NK-92 (cell line): ENCODE results near the gene TRDN.

Source experiments
- DNase-seq: peaks from one replicate; lab custom pipeline; 2025; ENCODE audit not compliant: unreplicated experiment; lab: John Stamatoyannopoulos, UW

TRDN gene

DNA sequence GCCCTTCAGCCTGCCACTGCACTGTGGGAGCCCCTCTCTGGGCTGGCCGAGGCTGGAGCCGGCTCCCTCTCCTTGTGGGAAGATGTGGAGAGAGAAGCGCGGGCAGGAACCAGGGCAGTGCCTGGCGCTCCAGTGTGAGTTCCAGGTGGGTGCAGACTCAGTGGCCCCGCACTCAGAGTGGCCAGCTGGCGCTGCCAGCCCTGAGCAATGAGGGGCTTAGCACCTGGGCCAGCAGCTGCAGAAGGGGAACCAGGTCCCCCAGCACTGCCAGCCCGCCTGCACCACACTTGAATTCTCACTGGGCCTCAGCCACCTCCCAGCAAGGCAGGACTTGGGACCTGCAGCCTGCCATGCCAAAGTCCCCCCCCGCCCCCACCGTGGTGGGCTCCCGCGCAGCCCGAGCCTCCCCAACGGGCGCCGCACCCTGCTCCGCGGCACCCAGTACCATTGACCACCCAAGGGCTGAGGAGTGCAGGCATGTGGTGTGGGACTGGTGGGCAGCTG is 434.8 kb downstream of the TRDN start:
- no peak for DNase-seq

DNA sequence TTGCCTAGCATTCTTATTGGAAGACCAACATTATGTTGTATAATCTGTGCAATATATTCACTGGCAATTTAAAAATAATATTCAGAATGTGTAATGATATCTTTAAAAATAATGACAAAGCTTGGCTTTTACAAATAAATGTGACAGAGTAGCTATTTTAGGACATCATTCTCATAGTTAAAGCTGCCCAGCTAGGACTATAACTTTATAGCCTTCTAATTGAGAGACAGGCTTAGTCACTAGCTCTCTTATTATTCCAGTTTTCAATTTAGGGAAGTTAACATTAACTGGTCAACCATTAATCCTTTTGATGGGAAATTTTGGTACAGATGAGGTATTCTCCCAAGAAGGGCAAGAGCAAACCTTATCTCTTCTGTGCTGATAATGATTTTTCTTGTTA is 443.5 kb downstream of the TRDN start:
- no peak for DNase-seq

DNA sequence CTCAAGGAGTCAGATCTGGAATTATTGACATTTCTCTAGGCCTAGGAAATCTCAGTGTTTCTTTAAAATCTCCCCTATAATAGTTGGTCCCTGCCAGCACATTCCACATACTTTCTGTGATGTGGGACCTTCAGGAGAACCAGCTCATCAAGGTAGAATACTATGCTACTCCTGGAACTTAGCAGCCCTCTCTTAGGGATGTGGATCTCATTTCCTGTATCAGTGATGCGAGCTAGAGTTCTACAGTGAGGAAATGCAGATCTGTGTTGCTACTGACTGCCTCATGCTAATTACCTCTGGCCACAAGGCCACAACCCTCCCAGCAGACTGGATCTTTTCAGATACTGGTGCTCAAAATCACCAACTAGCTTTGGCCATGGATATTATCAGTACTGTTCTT is 446.9 kb downstream of the TRDN start:
- no peak for DNase-seq

DNA sequence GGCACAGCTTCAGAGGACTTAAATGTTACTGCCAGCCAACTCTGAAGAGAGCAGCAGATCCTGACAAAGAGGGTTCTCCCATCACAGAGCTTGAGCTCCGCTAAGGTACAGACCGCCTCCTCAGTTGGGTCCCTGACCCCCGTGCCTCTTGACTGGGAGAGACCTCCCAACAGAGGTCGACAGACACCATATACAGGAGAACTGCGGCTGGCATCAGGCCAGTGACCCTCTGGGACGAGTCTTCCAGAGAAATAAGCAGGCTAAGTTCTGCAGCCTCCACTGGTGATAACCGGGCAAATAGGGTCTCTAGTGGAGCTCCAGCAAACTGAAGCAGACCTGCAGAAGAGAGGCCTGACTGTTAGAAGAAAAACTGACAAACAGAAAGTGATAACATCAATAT is 453.8 kb downstream of the TRDN start:
- no peak for DNase-seq

DNA sequence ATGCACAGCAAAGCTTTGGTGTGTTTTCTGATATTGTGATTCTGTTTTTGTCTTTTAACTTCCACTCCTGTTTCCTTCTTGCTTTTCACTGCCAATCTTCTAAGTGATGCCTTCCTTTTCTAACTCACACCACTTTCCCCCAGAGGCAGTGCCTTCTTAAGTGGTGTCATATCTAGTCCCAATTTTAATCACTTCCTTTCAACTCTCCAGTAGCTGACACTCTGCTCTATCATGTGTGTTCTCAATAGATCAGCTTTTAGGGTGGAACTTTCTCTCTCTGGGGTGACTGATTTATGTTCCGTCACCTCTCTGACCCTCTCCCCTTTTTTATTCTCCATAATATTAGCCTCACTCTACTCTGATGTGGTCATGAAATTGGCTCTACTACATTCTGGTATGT is 460.0 kb downstream of the TRDN start:
- no peak for DNase-seq

DNA sequence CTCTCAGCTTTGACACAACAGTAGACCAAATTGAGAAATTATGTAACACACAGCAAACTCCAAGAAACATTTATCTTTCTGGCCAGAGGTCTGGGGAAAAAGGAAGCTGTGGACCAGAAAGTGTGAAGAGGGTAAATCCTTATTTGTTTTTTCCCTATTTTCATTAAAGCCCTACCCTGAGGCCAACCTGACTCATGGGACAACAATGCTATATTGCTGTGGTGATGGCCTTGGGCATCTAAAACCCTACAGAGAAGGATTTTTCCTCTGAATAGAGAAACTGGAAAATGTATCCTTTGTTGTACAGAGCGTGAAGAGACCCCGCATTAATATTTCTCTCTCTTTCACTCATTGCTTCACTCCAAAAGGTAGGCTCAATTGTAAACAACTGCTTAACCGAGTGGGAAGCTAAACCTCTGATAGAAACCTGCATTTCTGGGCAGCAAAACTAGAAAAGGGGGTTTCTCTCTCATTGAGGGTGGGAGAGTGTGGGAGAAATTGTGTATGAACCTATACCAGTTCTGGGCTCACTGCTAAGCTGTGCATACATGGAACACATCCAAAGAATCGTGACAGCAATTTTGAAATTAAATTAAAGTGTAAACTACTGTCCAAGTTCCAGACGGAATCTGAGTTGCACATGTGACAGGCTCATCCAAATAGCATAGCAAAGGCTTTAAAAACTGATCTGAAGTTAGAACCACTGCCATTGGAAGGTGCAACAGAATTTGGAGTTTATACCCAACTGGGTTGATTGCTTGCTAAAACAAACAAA is 465.2 kb downstream of the TRDN start:
- DNase-seq = no peak

DNA sequence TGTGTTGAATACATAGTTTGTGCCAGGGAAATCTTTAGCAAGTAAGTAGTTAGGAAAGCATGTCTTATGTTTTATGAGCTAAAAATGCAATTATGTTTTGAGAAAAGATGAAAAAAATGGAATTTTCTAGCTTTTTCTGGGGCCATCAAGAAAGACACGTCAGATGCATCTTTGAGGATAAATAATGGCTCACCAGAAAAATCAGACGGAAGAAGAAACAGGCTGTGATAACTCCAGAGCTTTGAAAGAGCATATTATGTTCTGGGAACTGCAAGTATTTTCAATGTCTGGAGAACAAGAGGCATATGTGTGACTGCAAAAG is 467.0 kb downstream of the TRDN start:
- DNase-seq = no peak

DNA sequence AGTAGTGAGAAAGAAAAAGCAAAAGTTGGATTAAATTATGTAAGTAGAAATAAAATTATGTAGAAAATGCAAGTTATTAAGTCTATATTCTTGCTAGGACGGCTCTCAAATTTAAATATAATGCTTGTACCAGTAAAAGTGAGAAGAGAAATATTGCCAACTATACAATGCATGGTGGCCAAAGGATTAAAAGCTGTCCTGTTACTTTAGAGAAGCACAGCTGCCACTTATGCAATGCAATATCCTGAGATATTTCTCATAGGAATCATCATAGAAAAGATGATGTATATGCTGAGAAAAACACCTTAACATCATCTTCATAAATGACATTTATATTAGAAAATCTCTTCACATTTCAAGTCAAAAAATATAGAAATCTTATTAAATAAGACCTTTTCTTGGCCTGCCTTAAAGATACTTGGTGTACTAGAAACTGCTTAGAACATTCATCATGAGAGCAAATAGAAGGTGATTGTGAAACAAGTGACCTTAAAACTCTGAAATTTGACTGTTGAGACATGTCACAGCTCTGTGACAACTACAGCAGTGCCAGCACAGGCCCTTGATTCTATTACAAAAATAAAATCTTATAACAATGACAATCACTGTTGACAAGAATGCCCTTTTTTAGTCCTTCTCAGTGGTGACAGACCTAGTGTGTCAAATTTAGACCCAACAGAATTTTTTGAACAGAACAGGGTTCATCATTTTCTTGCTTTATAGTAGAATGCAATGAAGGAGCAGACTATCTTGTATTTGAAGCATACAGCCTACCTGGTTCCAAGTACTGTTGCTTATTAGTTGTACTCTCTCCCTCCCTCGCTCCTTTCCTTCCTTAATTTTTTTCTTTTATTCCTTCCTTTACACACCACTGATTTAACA is 467.6 kb downstream of the TRDN start:
- DNase-seq = no peak

DNA sequence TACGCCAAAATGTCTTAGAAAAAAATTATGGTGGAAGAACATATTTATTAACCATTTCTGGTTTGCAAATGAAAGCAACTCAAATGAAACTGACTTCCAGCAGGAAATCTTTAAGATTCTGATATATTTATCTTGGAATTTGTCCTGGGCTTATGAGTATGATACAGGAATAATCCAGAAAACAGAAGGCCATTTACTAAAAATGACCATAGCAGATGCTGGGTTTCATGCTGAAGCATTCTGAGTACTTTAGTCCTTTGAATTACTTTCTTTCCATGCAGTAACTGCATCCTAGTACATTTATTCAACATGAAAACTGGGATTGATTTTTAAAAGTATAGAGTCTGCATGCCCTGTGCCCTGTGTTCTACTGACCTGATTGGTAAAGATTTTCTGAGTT is 468.3 kb downstream of the TRDN start:
- DNase-seq = no peak
